Embryonic facial prominence (tissue), 1 donor: ENCODE data around the gene TAGLN2.

Source experiments
- DNase-seq: peaks from one replicate; pipeline ENCODE4 v3.0.0-alpha.2; 2016; ENCODE audit errors: extremely low spot score

The TAGLN2 gene

DNA sequence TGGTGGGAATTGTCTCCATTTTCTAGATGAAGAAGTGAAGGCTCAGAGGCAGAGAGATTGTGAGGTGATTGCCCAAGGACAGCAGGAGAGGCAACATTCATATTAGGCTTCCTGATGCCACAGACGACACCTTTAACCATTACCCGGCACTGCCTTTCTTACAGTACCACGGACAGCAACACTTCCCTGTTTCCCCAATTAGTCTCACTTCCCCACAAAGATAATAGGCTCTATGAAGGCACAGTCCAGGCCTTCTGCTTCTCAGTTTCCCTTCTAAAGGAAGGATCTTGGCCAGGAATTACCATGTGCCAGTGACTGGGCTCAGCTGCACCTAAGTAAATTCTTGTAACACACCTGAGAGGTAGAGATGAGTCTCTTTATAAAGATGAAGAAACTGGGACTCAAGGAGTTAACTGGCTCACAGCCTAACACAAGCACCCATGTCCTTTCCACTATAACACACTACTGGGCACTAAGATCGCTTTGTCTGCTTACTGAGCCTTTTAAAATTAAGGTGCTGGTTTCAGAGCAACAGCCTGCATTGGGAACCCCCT lies 10.5 kb upstream of the TAGLN2 start:
- DNase-seq: no peak

- no peak for DNase-seq
These were observed 10.0 kb upstream of the TAGLN2 start for GRCh38 chr1:159935305-159935704.

- no peak for DNase-seq
These were observed 9.1 kb upstream of the TAGLN2 start for GRCh38 chr1:159934136-159935039.

DNA sequence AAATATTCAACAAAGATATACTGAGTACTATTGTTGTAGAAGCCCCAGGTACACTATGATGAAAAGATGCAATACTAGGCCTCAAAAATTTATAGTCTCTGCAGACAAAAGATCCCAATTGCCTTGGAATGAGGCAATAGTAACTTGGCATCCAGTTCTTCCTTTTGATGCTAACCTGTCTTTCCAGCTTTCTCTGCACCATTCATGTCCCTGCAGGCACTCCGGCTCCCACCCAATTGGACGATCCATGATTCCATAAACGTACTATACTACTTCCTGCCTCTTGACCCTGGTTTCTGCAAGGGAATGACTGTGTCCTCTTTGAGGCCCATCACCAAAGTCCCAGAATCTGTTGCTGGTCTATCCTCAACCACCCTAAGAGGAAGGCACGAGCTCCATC lies 8.0 kb upstream of the TAGLN2 start:
- no peak for DNase-seq

DNA sequence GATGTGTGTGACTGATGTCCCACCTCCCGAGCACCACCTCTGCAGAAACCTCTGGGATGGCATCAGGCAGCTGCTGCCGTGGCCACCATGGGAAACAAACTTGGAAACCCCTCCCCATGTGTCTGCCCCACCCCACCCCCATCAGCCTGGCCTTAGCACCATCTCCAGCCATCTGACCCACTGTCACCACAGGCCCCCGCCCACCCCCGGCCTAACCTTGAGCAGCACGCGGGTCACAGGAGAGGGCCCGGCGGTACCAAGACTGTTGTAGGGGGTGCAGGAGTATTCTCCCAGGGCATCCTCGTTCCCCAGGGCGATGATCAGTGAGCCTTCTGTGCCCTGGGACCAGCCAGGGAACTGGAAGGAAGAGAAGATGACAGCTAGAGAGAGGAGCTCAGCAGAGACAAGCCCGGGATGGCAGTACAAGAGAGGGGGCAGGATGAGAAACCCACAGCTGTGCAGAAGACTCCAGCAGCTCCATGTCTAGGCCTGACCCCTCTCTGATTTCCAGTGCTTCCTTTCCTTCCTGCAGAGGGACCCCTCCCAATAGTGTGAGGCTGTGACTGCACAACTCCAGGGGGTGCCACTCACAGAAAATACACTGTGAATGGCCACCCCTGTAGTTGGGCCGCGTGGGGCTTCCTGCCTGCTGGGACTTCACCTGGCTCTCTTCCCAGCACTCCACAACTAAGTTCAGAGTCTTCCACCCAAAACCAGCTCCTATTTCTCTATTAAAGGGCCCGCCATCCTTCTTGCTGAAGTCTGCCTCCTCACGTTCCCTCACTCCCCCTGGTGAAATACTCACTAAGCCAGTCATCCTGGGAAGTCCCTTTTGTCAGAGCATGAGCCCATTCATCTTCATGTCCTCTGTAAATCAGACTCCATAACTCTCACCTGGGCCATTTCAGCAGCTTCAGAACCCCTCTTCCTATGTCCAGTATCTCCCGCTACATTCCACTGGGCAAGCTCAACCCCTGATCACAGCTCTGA lies 7.3 kb upstream of the TAGLN2 start:
- no peak for DNase-seq

DNA sequence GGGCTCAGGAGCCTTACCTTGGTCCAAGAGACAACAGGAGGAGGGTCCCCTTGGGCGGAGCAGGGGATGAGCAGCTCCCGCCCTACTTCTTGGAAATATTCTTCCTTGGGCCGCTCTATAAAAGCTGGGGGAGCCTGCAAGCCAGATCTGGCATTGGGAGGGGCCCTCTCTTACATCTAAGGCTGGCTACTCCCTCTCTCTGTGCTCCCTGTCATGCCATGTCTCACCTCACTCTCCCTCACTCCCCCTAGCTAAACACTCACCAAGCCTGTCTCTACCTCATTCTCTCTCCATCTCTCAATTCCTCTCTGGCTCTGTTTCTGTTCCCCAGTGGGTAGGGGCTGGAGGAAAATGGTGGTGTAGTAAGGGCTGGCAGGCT lies 6.5 kb upstream of the TAGLN2 start:
- no peak for DNase-seq

GRCh38 chr1:159931101-159931794 lies 5.9 kb upstream of the TAGLN2 start:
- DNase-seq: no peak

DNA sequence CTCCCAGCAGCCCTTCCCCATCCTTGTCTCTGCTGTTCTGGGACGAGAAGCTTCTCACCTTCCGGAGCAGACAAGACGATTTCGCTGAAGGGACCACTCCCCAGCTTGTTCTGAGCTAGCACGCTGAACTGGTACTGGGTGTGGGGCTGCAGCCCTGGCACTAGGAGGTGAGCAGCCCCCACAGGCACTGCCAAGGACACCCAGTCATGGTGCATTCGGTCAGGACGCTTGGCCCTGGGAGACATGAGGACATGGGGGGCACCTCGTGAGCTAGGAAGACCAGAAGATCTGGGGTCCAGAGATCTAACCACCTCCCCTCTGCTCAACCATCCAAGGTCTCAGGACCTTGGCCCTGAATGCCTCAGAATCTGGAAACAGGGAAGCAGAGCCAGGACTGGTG lies 5.3 kb upstream of the TAGLN2 start:
- no peak for DNase-seq

DNA sequence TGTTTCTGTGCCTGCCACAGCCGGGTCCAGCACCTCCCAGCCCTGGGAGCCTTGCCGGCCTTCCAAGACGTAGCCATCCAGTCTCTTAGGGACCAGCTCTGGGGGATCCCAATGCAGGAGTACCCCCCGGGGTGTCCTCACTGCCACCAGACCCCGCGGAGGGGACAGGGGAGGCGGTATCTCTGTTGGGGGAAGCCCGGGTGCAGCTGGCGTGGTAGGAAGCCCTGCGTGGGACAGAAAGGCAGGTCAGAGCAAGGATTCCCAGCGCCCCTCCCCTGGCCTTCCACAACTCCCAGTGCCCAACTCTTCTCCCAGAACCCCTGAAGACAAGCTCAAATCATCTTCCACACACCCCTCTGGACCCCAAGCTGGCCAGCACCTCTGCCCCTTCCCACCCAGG lies 4.9 kb upstream of the TAGLN2 start:
- DNase-seq: no peak

DNA sequence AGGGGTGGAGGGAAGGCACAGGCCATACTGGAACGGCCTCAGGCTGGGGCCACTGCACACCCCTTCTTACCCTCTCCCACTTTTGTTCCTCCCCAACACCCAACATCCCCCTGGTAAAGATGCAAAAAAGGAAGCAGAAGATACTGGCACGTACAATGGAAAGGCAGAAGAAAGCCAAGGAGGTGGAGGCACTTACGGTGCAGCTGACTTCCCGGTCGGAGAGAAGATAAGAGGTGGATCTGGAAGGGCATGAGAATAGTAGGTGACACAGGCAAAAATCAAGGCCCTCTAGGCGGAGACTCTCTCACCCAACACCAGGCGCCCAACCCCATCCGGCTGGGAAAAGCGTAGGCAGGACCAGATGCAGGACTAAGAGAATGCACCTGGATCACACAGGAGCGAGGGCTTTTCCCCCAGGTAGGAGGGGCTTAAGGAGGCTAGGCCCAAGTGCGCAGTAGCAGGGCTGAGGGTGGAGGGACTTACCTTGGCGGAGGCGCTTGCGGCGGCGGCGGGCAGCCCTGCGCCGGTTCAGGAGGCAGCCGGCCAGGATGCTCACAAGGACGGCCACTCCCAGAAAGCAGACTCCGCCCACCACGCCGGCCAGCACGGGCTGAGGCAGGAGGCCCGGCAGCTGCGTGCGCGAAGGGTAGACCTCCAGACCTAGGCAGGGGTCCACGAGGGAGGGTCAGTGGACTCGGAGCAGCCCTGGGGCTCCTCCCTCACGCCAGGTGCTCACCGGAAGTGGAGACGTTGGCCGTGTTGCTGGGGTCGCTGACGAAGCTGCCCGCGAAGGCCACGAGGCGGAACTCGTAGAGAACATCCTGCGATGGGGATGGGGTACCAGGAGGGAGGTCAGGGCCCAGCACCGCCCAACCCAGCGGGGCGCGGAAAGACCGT lies 4.1 kb upstream of the TAGLN2 start:
- DNase-seq: no peak

- DNase-seq: no peak
These were observed 3.3 kb upstream of the TAGLN2 start for GRCh38 chr1:159928491-159929050.

DNA sequence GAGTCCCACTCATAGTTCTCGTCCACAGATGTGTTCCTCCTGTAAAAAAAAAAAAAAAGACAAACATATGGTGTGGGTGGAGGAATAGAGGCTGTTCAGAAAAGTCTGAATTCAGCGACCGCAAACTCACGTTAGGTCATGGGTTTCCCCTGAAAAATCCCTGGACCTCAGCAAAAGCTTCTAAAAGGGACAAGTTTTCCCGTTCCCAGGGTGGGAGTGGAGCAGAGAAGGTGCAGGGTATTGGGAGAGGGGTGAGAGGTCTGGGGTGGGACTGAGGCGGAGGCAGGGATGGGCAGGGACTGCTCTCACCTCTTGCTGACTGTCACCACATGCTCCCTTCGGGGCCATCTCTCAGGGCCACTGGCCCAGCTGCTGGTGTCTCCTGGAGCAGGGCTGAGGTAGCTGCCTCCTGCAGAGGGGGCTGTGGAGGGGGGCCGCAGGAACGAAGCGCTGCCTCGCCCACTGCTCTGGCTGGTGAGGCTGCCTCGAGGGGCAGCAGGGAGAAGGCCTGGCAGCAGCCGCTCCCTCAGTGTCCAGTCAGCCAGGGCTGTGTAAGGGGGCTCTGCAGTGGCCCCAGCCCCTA lies 2.6 kb upstream of the TAGLN2 start:
- no peak for DNase-seq

GRCh38 chr1:159927211-159927848 lies 2.0 kb upstream of the TAGLN2 start:
- DNase-seq: no peak

DNA sequence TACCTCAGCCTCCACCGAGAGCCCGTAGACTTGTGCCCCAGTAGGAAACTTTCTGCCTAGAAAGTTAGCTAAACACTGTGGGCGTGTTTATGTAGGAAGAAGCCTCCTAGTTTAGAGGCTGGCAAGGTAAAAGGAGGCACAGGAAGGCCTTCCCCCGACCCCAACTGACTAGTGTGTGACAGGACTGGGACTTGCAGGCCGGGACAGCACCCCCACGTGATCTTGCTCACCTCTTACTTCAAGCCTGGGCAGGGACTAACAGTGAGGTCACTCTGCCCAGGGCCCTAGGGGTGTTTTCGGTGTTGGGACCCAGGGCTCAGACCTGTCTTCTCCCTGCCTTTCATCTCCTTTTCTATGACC lies 392 bp upstream of the TAGLN2 start:
- no peak for DNase-seq

DNA sequence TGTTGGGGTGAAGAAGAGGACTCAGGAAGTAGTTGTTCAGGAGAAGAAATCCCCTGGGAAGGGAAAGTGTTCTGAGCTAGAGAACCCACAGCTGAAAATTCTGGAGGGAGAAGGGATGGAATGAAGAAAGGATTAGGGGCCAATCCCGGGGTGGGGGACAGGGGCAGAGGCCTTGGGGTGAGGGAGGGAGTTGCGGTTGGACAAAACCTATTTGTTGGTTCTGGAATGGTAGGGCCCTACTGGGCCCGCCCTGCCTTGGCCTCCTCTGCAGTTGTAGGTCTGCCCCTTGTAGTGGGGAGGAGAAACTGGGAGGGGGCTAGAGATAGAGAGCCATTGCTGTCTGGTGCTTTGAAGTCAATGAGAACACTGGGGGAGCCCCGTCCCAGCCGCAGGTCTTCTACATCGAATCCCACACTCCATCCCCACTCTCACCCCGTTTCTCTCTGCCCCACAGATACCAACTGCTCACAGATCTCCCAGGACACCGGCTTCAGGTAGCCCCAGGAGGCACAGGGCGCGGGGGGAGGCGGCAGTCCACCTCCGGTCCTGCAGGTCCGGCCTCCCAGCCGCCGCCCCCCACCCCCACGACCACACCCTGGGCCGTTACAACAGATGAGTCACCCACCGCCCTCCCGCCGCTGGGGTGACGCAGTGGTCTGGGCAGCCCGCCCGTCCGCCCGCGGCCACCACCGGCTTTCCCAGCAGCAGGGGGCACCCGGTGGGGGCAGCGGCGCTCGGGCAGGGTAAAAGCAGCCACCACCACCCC lies 1.1 kb downstream of the TAGLN2 start:
- DNase-seq: no peak

- DNase-seq: peak; percentile 56
These were observed 1.9 kb downstream of the TAGLN2 start for GRCh38 chr1:159923203-159924024.

- DNase-seq: no peak
These were observed 2.6 kb downstream of the TAGLN2 start for GRCh38 chr1:159922511-159923202.
